HepG2 (cell line): ENCODE results near the gene SMURF2. TPM values are rescaled to one million over a fixed set of nuclear protein-coding genes. Genes with fewer than 3 reads are reported as not detected.

Experiments used
- ATAC-seq: fragments of 200-7000 bp; cut with Tn5 transposase; 3 replicates; pipeline ENCODE4 v1.9.1; 2020; ENCODE audit warnings: mild to moderate bottlenecking, moderate library complexity
- BruUV-seq: library from RNA; stranded (reverse); fragments of 400-500 nt; replicated peaks from 2 replicates; lab custom pipeline; 2021; lab: Mats Ljungman, UMichigan
- CTCF ChIA-PET: fragments of 300-600 bp; formaldehyde crosslinking; extraction: SDS; loops from one replicate; lab custom pipeline; 2021; ENCODE audit warnings: low total read pairs, inconsistent platforms, low intra/inter-chr PET ratio; lab: Yijun Ruan, JAX
- POLR2A ChIA-PET: fragments of 350-600 bp; sonication (Branson Sonifier 250); formaldehyde crosslinking; loops from one replicate; lab custom pipeline; 2020; ENCODE audit warnings: antibody characterized with exemption, inconsistent platforms; lab: Yijun Ruan, JAX
- DNase-seq: peaks from one replicate; pipeline ENCODE4 v3.0.0-alpha.2; 2015; ENCODE audit warnings: low spot score
- FAIRE-seq: peaks from 3 replicates; lab custom pipeline; 2011; peaks lifted over from hg19 to GRCh38; lab: Jason Lieb, UNC
- H2AFZ ChIP-seq: one replicate; pipeline ENCODE4 v1.6.1; 2011; ENCODE audit warnings: low read length, inconsistent platforms
- H3K27ac ChIP-seq: fragments of 300-600 bp; 3 replicates; pipeline ENCODE4 v1.8.0; 2011; ENCODE audit warnings: mixed run types, mild to moderate bottlenecking, mixed read lengths, low read length, inconsistent platforms; ENCODE audit not compliant: insufficient read depth; ENCODE audit errors: extremely low read length
- H3K27me3 ChIP-seq, 2 experiments: fragments of 200-600 bp in 1 of 2; 2 replicates in 1 of 2; 3 replicates in 1 of 2; pipeline versions ENCODE4 v1.6.0 to v1.8.0; 2011; ENCODE audit warnings: low read length in 2 of 2, mild to moderate bottlenecking in 2 of 2, moderate library complexity in 2 of 2, inconsistent platforms in 1 of 2; ENCODE audit not compliant: insufficient read depth in 2 of 2, control insufficient read depth in 1 of 2
- H3K36me3 ChIP-seq, 2 experiments: fragments of 200-600 bp in 1 of 2; replicated peaks in 1 of 2; 2 replicates in 1 of 2; 3 replicates in 1 of 2; pipeline versions ENCODE4 v1.5.1 to v1.8.0; 2011; ENCODE audit warnings: low read length in 2 of 2, inconsistent platforms in 1 of 2; ENCODE audit not compliant: insufficient read depth in 2 of 2, control insufficient read depth in 1 of 2
- H3K4me1 ChIP-seq: 2 replicates; pipeline ENCODE4 v1.5.1; 2012; ENCODE audit warnings: low read length, inconsistent platforms; ENCODE audit not compliant: insufficient read depth
- H3K4me2 ChIP-seq: 2 replicates; pipeline ENCODE4 v1.6.0; 2011; ENCODE audit warnings: low read depth, low read length, inconsistent platforms
- H3K4me3 ChIP-seq, 3 experiments: fragments of 200-600 bp in 1 of 3; sonication (generic), shearing (Covaris generic) in 1 of 3; replicated peaks in 1 of 3; 2 replicates each; pipeline ENCODE4 v1.5.1; 2011 to 2016; ENCODE audit warnings: low read length in 3 of 3, inconsistent platforms in 2 of 3, low read depth in 2 of 3, mild to moderate bottlenecking in 2 of 3, control low read depth in 1 of 3, mixed read lengths in 1 of 3; ENCODE audit not compliant: insufficient read depth in 1 of 3
- H3K79me2 ChIP-seq: one replicate; pipeline ENCODE4 v1.6.1; 2011; ENCODE audit warnings: low read length, inconsistent platforms; ENCODE audit not compliant: insufficient read depth
- H3K9ac ChIP-seq: 2 replicates; pipeline ENCODE4 v1.6.0; 2011; ENCODE audit warnings: mild to moderate bottlenecking, low read depth, low read length, inconsistent platforms; ENCODE audit not compliant: insufficient read depth
- H3K9me3 ChIP-seq: 2 replicates; pipeline ENCODE4 v1.5.1; 2012; ENCODE audit warnings: mild to moderate bottlenecking, low read length
- H4K20me1 ChIP-seq: 2 replicates; pipeline ENCODE4 v1.6.0; 2011; ENCODE audit warnings: inconsistent platforms, mild to moderate bottlenecking, low read length, moderate library complexity; ENCODE audit not compliant: insufficient read depth
- AHDC1 ChIP-seq: sonication (generic); formaldehyde crosslinking; IDR thresholded peaks from 2 replicates; pipeline ENCODE4 v1.5.1; 2020; ENCODE audit warnings: mild to moderate bottlenecking, missing genetic modification reagents, borderline replicate concordance
- KLF12 ChIP-seq: sonication (generic); formaldehyde crosslinking; IDR thresholded peaks from 2 replicates; pipeline ENCODE4 v1.4.0; 2020; ENCODE audit warnings: missing genetic modification reagents, borderline replicate concordance
- SIX4 ChIP-seq: sonication (generic); formaldehyde crosslinking; IDR thresholded peaks from 2 replicates; pipeline ENCODE4 v1.4.0; 2020; ENCODE audit warnings: missing genetic modification reagents
- ZNF275 ChIP-seq: sonication (generic); formaldehyde crosslinking; IDR thresholded peaks from 2 replicates; pipeline ENCODE4 v1.8.0; 2022; ENCODE audit warnings: missing genetic modification reagents, mild to moderate bottlenecking, inconsistent platforms, borderline replicate concordance
- ZNF337 ChIP-seq: sonication (generic); formaldehyde crosslinking; IDR thresholded peaks from 2 replicates; pipeline ENCODE4 v1.5.1; 2020; ENCODE audit warnings: missing genetic modification reagents, low read depth, mild to moderate bottlenecking, borderline replicate concordance
- ZNF770 ChIP-seq: sonication (generic); formaldehyde crosslinking; IDR thresholded peaks from 2 replicates; pipeline ENCODE4 v1.5.0; 2020; ENCODE audit warnings: mild to moderate bottlenecking, missing genetic modification reagents
- WGBS: methylation state at CpG from one replicate; pipeline ENCODE4 v1.1.6; 2017; ENCODE audit warnings: low lambda C conversion rate; 5-methylcytosine and 5-hydroxymethylcytosine counted together
- in situ Hi-C: cut with HindIII; loops from 2 replicates; pipeline ENCODE4 v1.10.0; 2017; ENCODE audit warnings: low pct_unique_long_range_greater_than_20kb; ENCODE audit not compliant: extremely low pct_ligation_motif_present
- intact Hi-C: fragments of 100-400 bp; cut with micrococcal nuclease; formaldehyde crosslinking; loops from one replicate; pipeline ENCODE4 v1.10.0; 2022; ENCODE audit not compliant: unreplicated experiment
- polyA plus RNA-seq, 8 experiments: library from polyadenylated mRNA; depleted of rRNA in 3 of 8; stranded (reverse) in 7 of 8; unstranded in 1 of 8; fragments of >200 nt; fragmentation: Illumina TruSeq in 4 of 8; extraction: Trizol in 4 of 8; gene quantifications; 2 replicates each; pipeline versions ENCODE4 v1.2.1 to v1.2.3, GENCODE V29; 2011 to 2016; ENCODE audit warnings: low read depth in 4 of 8, missing spikeins in 1 of 8, mixed read lengths in 1 of 8; ENCODE audit not compliant: insufficient read depth in 1 of 8
- total RNA-seq, 5 experiments: library from RNA; depleted of rRNA; stranded (reverse); fragments of >200 nt; fragmentation: Illumina TruSeq; extraction: Trizol; gene quantifications; 2 replicates each; pipeline ENCODE4 v1.2.3, GENCODE V29; 2016; ENCODE audit warnings: low read depth in 1 of 5
- TF ChIP-seq, protein P1 (sequence below): sonication (generic); formaldehyde crosslinking; IDR thresholded peaks from 2 replicates; pipeline ENCODE4 v1.4.0; 2020; ENCODE audit warnings: mild to moderate bottlenecking, missing genetic modification reagents, borderline replicate concordance

The SMURF2 gene
- total and polyA plus RNA-seq, 2 of the 13 experiments (the other 11 are each of a cell fraction or from before 2014, with no cell fraction given) = 14.9 to 24.3 TPM

- peak overlapping the region; percentile 53 for H3K9ac ChIP-seq
- peak overlapping the region; percentile 58 to 87 (median 65) for H3K4me3 ChIP-seq
- H3K4me2 ChIP-seq = peak overlapping the region; percentile 83
- CTCF ChIA-PET = no interaction called here
- whole genome bisulfite sequencing = 11% methylated on average over 18 of the region's 18 CpGs
- no peaks in the 10 kb centered on the region for H3K9me3 ChIP-seq
- no peak overlapping the region for H3K27ac ChIP-seq
- no peak for DNase-seq
- peak overlapping the region; percentile 72 for H2AFZ ChIP-seq
- peaks cover 35% of the 10 kb centered on the region for H3K79me2 ChIP-seq
- intact Hi-C loops = loop anchor here (5.0 kb wide), 3 partner anchors 74 to 156 kb away; partner anchors contain the start of genes CEP95 and DDX5
- in situ Hi-C loops = no loop called here
- FAIRE-seq = no peak
- BruUV-seq = TSS peak; percentile 76
- H3K27me3 ChIP-seq = no peaks in the 10 kb centered on the region
- H3K4me1 ChIP-seq = peaks cover 48% of the 10 kb centered on the region
- no peaks in the 10 kb centered on the region for H3K36me3 ChIP-seq
- POLR2A ChIA-PET = interaction anchor here (0.9 to 2.8 kb wide), 6 partner anchors 8 to 157 kb away, joined by 3 to 18 read pairs (median 6); partner anchors contain the start of genes CEP95 and DDX5
- ATAC-seq = no peak
- peaks cover 5% of the 10 kb centered on the region; the same call in 1 of the 2 replicates for H4K20me1 ChIP-seq
- 0 out of 2 replicates have a peak, but pooled peaks have one; percentile 3 for TF ChIP-seq ZNF770 (CRISPR knock-in tag)
- TF ChIP-seq SIX4 (CRISPR knock-in tag) = 0 out of 2 replicates have a peak, but pooled peaks have one; percentile 50
- no peak for TF ChIP-seq KLF12 (CRISPR knock-in tag)
- TF ChIP-seq, protein P1, sequence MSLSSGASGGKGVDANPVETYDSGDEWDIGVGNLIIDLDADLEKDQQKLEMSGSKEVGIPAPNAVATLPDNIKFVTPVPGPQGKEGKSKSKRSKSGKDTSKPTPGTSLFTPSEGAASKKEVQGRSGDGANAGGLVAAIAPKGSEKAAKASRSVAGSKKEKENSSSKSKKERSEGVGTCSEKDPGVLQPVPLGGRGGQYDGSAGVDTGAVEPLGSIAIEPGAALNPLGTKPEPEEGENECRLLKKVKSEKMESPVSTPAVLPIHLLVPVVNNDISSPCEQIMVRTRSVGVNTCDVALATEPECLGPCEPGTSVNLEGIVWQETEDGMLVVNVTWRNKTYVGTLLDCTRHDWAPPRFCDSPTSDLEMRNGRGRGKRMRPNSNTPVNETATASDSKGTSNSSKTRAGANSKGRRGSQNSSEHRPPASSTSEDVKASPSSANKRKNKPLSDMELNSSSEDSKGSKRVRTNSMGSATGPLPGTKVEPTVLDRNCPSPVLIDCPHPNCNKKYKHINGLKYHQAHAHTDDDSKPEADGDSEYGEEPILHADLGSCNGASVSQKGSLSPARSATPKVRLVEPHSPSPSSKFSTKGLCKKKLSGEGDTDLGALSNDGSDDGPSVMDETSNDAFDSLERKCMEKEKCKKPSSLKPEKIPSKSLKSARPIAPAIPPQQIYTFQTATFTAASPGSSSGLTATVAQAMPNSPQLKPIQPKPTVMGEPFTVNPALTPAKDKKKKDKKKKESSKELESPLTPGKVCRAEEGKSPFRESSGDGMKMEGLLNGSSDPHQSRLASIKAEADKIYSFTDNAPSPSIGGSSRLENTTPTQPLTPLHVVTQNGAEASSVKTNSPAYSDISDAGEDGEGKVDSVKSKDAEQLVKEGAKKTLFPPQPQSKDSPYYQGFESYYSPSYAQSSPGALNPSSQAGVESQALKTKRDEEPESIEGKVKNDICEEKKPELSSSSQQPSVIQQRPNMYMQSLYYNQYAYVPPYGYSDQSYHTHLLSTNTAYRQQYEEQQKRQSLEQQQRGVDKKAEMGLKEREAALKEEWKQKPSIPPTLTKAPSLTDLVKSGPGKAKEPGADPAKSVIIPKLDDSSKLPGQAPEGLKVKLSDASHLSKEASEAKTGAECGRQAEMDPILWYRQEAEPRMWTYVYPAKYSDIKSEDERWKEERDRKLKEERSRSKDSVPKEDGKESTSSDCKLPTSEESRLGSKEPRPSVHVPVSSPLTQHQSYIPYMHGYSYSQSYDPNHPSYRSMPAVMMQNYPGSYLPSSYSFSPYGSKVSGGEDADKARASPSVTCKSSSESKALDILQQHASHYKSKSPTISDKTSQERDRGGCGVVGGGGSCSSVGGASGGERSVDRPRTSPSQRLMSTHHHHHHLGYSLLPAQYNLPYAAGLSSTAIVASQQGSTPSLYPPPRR (CRISPR knock-in tag) = no peak
- TF ChIP-seq AHDC1 (CRISPR knock-in tag) = no peak
- TF ChIP-seq ZNF337 (CRISPR knock-in tag) = no peak
- no peak for TF ChIP-seq ZNF275 (CRISPR knock-in tag)
Measured at GRCh38 chr17:64662774-64663367, 764 bp upstream of the SMURF2 start.
